Keratinocyte (primary cell): Measurements from ENCODE around the gene KCNJ6. TPM values are rescaled to one million over a fixed set of nuclear protein-coding genes. Genes with fewer than 3 reads are reported as not detected.
"Not testable (repeated sequence)": the region's sequence is repeated elsewhere in the genome, so short reads cannot be mapped to it uniquely, and the experiment has no call there.

Source experiments
- DNase-seq: peaks from one replicate; pipeline ENCODE4 v3.0.0-alpha.2; 2011; ENCODE audit warnings: low read depth, missing footprints, low spot score
- FAIRE-seq: peaks from 2 replicates; lab custom pipeline; 2011; peaks lifted over from hg19 to GRCh38; lab: Jason Lieb, UNC
- H2AFZ ChIP-seq: 2 replicates; pipeline ENCODE4 v1.6.0; 2012; ENCODE audit warnings: low read length, control low read depth, inconsistent platforms; ENCODE audit not compliant: control insufficient read depth
- H3K27ac ChIP-seq: 2 replicates; pipeline ENCODE4 v1.5.1; 2011; ENCODE audit warnings: low read length; ENCODE audit not compliant: control insufficient read depth, insufficient read depth
- H3K27me3 ChIP-seq: 3 replicates; pipeline ENCODE4 v1.6.0; 2011; ENCODE audit warnings: low read length; ENCODE audit not compliant: control insufficient read depth, insufficient read depth; ENCODE audit errors: extremely low read depth
- H3K36me3 ChIP-seq, 2 experiments: 2 replicates in 1 of 2; 3 replicates in 1 of 2; pipeline ENCODE4 v1.5.1; 2011; ENCODE audit warnings: low read length in 2 of 2, mild to moderate bottlenecking in 1 of 2; ENCODE audit not compliant: control insufficient read depth in 2 of 2, insufficient read depth in 2 of 2; ENCODE audit errors: extremely low read depth in 1 of 2
- H3K4me1 ChIP-seq: 3 replicates; pipeline ENCODE4 v1.5.1; 2011; ENCODE audit warnings: low read length; ENCODE audit not compliant: control insufficient read depth, insufficient read depth; ENCODE audit errors: extremely low read depth
- H3K4me2 ChIP-seq: 3 replicates; pipeline ENCODE4 v1.6.0; 2011; ENCODE audit warnings: low read depth, low read length; ENCODE audit not compliant: control insufficient read depth, insufficient read depth; ENCODE audit errors: extremely low read depth
- H3K4me3 ChIP-seq, 3 experiments: fragments of 200-600 bp in 1 of 3; sonication (generic) in 1 of 3; 2 replicates in 2 of 3; 3 replicates in 1 of 3; pipeline ENCODE4 v1.5.1; 2011 to 2016; ENCODE audit warnings: low read length in 3 of 3, mild to moderate bottlenecking in 3 of 3, control low read depth in 2 of 3, inconsistent platforms in 1 of 3, low read depth in 1 of 3, mixed read lengths in 1 of 3, mixed run types in 1 of 3, moderate library complexity in 1 of 3; ENCODE audit not compliant: control insufficient read depth in 2 of 3, insufficient read depth in 2 of 3; ENCODE audit errors: extremely low read depth in 1 of 3
- H3K79me2 ChIP-seq: 2 replicates; pipeline ENCODE4 v1.6.0; 2012; ENCODE audit warnings: low read length; ENCODE audit not compliant: control insufficient read depth, insufficient read depth
- H3K9ac ChIP-seq: 3 replicates; pipeline ENCODE4 v1.6.0; 2011; ENCODE audit warnings: low read length; ENCODE audit not compliant: control insufficient read depth, insufficient read depth; ENCODE audit errors: extremely low read depth
- H3K9me1 ChIP-seq: 3 replicates; pipeline ENCODE4 v1.6.0; 2011; ENCODE audit warnings: low read length; ENCODE audit not compliant: control insufficient read depth, insufficient read depth; ENCODE audit errors: extremely low read depth
- H3K9me3 ChIP-seq: 2 replicates; pipeline ENCODE4 v1.5.1; 2012; ENCODE audit warnings: low read depth, low read length; ENCODE audit not compliant: control insufficient read depth
- H4K20me1 ChIP-seq: 3 replicates; pipeline ENCODE4 v1.6.0; 2011; ENCODE audit warnings: low read length; ENCODE audit not compliant: control insufficient read depth, insufficient read depth; ENCODE audit errors: extremely low read depth
- CTCF ChIP-seq, 3 experiments: IDR thresholded peaks in 1 of 3; conservative IDR thresholded peaks in 1 of 3; optimal IDR thresholded peaks in 1 of 3; 2 replicates in 2 of 3; 3 replicates in 1 of 3; pipeline versions ENCODE3 to v1.5.1; 2011; ENCODE audit warnings: low read length in 3 of 3, mild to moderate bottlenecking in 3 of 3, moderate library complexity in 2 of 3, control low read depth in 1 of 3, inconsistent platforms in 1 of 3; ENCODE audit not compliant: insufficient read depth in 2 of 3; ENCODE audit errors: extremely low read depth in 1 of 3
- EZH2 ChIP-seq: IDR thresholded peaks from one replicate; pipeline ENCODE4 v1.6.1; 2012; ENCODE audit warnings: inconsistent platforms, mild to moderate bottlenecking, low read length, moderate library complexity
- dilution Hi-C: fragments of 300-500 bp; cut with MboI; formaldehyde crosslinking; loops from one replicate; pipeline ENCODE4 v1.7.0; 2020; ENCODE audit warnings: low sequenced_read_pairs; ENCODE audit not compliant: extremely low pct_ligation_motif_present
- polyA plus RNA-seq, 5 experiments: library from polyadenylated mRNA; depleted of rRNA in 3 of 5; stranded (reverse) in 3 of 5; stranded (forward) in 1 of 5; unstranded in 1 of 5; fragments of >200 nt; gene quantifications; 1 replicate in 1 of 5; 2 replicates in 3 of 5; 3 replicates in 1 of 5; pipeline versions ENCODE4 v1.2.1 to v1.2.3, GENCODE V29; 2011 to 2012; ENCODE audit warnings: missing spikeins in 2 of 5, low read depth in 1 of 5, low replicate concordance in 1 of 5

The KCNJ6 gene
- polyA plus RNA-seq, 1 donor (not counting 4 experiments of a cell fraction or from before 2014, with no cell fraction given), result not detected

GRCh38 chr21:37667380-37667779, 248.9 kb downstream of the KCNJ6 start:
- no peak overlapping the region for H3K27ac ChIP-seq

GRCh38 chr21:37665230-37666024, 250.8 kb downstream of the KCNJ6 start:
- H3K4me1 ChIP-seq, result no peaks in the 10 kb centered on the region
- no peak overlapping the region for H3K9ac ChIP-seq
- H3K9me1 ChIP-seq, result no peaks in the 10 kb centered on the region
- dilution Hi-C loops, result no loop called here
- no peak for FAIRE-seq
- TF ChIP-seq EZH2 (no peak), CTCF (optimal IDR thresholded peaks at IDR 0.05 in 1 of 3, IDR thresholded peaks at IDR 0.05 in 1 of 3, conservative IDR thresholded peaks at IDR 0.05 in 1 of 3; ENCODE audit: extremely low read depth in 1 of 3, insufficient read depth in 2 of 3, low read length in 3 of 3) (no peak)
- H3K9me3 ChIP-seq, result peaks cover 2% of the 10 kb centered on the region
- no peaks in the 10 kb centered on the region for H4K20me1 ChIP-seq
- H3K4me3 ChIP-seq, result no peak overlapping the region
- H3K79me2 ChIP-seq, result no peaks in the 10 kb centered on the region
- H2AFZ ChIP-seq, result no peak overlapping the region
- no peak for DNase-seq
- H3K36me3 ChIP-seq, result no peaks in the 10 kb centered on the region
- H3K4me2 ChIP-seq, result no peak overlapping the region
- H3K27me3 ChIP-seq, result no peaks in the 10 kb centered on the region
- no peak overlapping the region for H3K27ac ChIP-seq

More at GRCh38 chr21:37667380-37667779, 248.9 kb downstream of the KCNJ6 start:
- no peaks in the 10 kb centered on the region for H3K36me3 ChIP-seq
- FAIRE-seq, result no peak
- no peaks in the 10 kb centered on the region for H3K79me2 ChIP-seq
- H3K9ac ChIP-seq, result no peak overlapping the region
- H3K4me1 ChIP-seq, result peaks cover 8% of the 10 kb centered on the region
- TF ChIP-seq EZH2 (no peak), CTCF (optimal IDR thresholded peaks at IDR 0.05 in 1 of 3, IDR thresholded peaks at IDR 0.05 in 1 of 3, conservative IDR thresholded peaks at IDR 0.05 in 1 of 3; ENCODE audit: extremely low read depth in 1 of 3, insufficient read depth in 2 of 3, low read length in 3 of 3) (no peak)
- dilution Hi-C loops, result no loop called here
- H2AFZ ChIP-seq, result no peak overlapping the region
- no peaks in the 10 kb centered on the region for H3K27me3 ChIP-seq
- peaks cover 2% of the 10 kb centered on the region for H3K9me3 ChIP-seq
- no peak for DNase-seq
- no peak overlapping the region for H3K4me2 ChIP-seq
- H3K4me3 ChIP-seq, result no peak overlapping the region
- no peaks in the 10 kb centered on the region for H4K20me1 ChIP-seq
- no peaks in the 10 kb centered on the region for H3K9me1 ChIP-seq

- H4K20me1 ChIP-seq, H3K4me3 ChIP-seq, H2AFZ ChIP-seq, DNase-seq, H3K79me2 ChIP-seq, H3K9ac ChIP-seq, H3K4me2 ChIP-seq, FAIRE-seq, H3K9me1 ChIP-seq, H3K27ac ChIP-seq, dilution Hi-C loops, H3K36me3 ChIP-seq, H3K27me3 ChIP-seq, H3K4me1 ChIP-seq, H3K9me3 ChIP-seq: not testable (repeated sequence)
Measured at GRCh38 chr21:37662227-37662626, 254.0 kb downstream of the KCNJ6 start.
